GM18858 (cell line): ENCODE measurements around the gene LSM2.
"Not testable (repeated sequence)": the region's sequence is repeated elsewhere in the genome, so short reads cannot be mapped to it uniquely, and the experiment has no call there.

Source experiments
- ATAC-seq: cut with Tn5 transposase; IDR thresholded peaks from one replicate; pipeline ENCODE4 v1.9.1; 2021; ENCODE audit not compliant: unreplicated experiment

The LSM2 gene

GRCh38 chr6:31827286-31828079 is 20.7 kb upstream of the LSM2 start, which contains the start of gene HSPA1B:
Gene HSPA1B, plus strand, starts transcription at chr6:31827738. Its CDS starts 213 bp downstream, at chr6:31827951.
- peak; percentile 44 for ATAC-seq

DNA sequence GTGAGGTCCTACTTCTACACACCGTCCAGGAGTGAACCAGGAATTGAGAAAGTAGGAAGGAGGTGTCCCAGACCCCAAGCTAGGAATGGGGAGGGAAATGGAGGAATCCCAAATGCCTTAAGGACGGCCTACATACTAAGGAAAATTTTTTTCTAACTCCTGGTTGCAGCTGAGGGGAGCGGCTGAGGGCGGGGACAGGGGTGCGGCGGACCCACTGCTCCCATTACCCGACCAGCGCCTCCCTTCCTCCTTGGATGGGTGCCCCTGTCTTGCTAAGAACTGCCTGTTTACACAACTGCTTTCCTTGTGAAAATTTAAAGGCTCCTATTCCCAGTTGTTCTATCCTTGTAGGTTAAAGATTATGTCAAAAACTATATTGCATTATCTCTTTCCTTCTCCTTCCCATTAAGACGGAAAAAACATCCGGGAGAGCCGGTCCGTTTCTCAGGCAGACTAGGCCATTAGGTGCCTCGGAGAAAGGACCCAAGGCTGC is 20.1 kb upstream of the LSM2 start:
- ATAC-seq: no peak

DNA sequence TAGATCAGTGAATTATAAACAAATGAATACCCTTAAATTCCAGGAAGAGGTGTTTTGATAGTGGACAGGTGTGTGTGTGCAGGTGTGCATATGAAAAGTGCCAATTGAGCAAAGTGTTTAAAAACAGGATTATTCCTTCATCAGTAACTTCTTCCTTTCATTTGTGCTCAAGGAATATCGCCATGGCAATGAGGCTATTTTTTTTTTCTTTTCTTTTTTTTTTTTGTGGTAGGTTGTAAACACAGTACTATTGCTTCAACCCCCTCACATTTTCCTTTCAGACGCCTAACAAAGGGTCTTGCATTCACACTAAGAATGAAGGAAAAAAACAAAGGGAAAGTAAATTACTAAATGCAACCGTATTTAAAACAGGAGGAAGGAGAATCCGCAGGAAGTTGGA is 18.8 kb upstream of the LSM2 start:
- ATAC-seq: no peak

DNA sequence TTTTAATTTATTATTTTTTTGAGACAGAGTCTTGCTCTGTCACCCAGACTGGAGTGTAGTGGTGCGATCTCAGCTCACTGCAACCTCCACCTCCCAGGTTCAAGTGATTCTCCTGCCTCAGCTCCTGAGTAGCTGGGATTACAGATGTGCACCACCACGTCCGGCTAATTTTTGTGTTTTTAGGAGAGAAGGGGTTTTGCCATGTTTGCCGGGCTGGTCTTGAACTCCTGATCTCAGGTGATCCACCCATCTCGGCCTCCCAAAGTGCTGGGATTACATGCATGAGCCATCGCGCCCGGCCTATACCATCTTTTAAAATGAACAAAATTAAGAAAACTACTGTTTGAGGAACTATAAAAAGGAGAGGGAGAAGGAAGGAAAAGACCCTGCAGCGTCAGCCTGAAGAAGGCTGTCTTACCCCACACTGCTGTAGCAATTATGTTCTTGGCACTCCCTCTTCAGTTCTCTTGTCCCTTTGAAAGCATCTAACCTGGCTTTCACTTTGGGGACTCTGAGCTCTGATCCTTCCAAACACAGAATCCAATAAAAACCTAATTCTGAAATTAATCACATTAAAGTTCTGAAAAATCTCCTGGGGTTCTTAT is 16.9 kb upstream of the LSM2 start:
- not testable (repeated sequence) for ATAC-seq

- ATAC-seq: no peak
Measured at GRCh38 chr6:31822036-31822821, 15.5 kb upstream of the LSM2 start.

GRCh38 chr6:31821301-31822035 is 14.7 kb upstream of the LSM2 start:
- ATAC-seq: no peak

DNA sequence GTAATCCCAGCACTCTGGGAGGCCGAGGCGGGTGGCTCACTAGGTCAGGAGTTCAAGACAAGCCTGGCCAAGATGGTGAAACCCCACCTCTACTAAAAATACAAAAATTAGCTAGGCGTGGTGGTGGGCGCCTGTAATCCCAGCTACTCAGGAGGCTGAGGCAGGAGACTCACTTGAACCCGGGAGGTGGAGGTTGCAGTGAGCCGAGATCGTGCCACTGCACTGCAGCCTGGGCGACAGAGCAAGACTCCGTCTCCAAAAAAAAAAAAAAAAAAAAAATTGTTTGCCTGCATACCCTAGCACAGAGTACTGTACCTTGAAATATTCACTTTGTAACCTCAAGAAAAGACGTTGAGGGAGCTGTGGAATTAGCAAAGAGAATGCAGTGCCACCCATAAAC is 13.6 kb upstream of the LSM2 start:
- ATAC-seq: not testable (repeated sequence)

- no peak for ATAC-seq
Measured at GRCh38 chr6:31819871-31820299, 13.1 kb upstream of the LSM2 start.

GRCh38 chr6:31817929-31818511 is 11.3 kb upstream of the LSM2 start:
- ATAC-seq: not testable (repeated sequence)

- not testable (repeated sequence) for ATAC-seq
Measured at GRCh38 chr6:31817133-31817928, 10.6 kb upstream of the LSM2 start.

GRCh38 chr6:31815025-31815838 is 8.5 kb upstream of the LSM2 start, which contains the start of the genes HSPA1A and HSPA1L:
Gene HSPA1A, plus strand, starts transcription at chr6:31815543. Its CDS starts 214 bp downstream, at chr6:31815757.
Gene HSPA1L, minus strand, starts transcription at chr6:31815283. Its CDS starts 3,311 bp downstream, at chr6:31811972.
- no peak for ATAC-seq

DNA sequence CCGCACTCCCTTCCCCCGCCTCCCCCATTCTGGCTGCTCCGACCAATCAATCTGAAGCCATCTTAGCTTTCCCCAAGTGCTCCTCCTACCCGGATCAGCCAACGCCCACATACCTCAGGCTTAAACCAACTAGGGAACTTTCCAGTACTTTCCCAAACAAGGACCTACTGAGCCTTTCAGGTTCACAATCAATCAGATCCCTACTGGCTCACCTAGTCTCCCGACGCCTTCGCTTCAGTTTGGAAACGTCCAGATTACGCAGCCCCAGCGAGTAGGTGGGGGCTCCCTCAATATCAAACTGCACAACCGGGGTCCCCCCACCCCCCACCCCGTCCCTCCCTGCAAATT is 7.9 kb upstream of the LSM2 start:
- ATAC-seq: no peak

DNA sequence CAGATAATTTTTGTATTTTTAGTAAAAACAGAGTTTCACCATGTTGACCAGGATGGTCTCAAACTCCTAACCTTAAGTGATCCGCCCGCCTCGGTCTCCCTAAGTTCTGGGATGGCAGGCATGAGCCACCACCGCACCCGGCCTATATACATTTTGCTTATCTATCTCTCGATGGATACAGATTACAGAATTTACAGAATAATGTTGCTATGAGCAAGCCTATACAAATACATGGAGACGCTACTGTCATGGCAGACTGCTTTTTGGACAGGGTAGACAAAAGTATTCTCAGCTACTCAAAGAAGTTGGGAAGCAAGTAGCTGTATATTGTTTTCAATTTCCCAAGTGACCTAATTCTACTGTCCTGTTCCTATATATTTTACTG is 6.7 kb upstream of the LSM2 start:
- ATAC-seq: no peak

- ATAC-seq: no peak
Measured at GRCh38 chr6:31811645-31812044, 4.9 kb upstream of the LSM2 start.

GRCh38 chr6:31808599-31808998 is 1.8 kb upstream of the LSM2 start:
- ATAC-seq: not testable (repeated sequence)

DNA sequence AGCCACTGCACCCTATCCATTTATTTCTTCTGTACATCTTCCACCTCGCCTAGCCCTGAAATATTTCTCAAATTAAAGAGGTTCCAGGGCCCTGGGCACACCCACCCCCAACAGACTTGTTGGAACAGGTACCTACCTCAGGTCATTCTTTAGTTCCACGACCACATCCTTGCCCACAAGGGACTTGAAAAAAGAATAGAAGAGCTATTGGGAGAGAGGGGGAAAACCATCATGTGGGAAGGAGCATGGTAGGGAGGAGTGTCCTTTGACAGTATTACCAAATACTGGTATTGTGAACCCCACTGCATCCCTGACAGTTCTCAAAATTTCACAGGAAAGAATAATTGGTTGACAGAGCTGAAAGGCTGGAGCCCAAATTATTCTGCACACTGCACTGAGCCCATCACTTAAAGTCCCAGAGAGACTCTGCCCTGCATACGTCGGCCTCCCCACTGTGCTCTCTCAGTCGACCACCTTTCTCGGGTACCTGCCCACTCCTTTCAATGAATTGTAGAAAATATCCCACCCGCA is 762 bp downstream of the LSM2 start:
- no peak for ATAC-seq

GRCh38 chr6:31801031-31801927 is 5.5 kb downstream of the LSM2 start:
- ATAC-seq: not testable (repeated sequence)
